GM12878 (cell line): ENCODE results near the gene PPDPF. TPM values are rescaled to one million over a fixed set of nuclear protein-coding genes. Genes with fewer than 3 reads are reported as not detected.

Source experiments
- BACH1 ChIP-seq: fragments of 450-650 bp; IDR thresholded peaks from 2 replicates; pipeline ENCODE4 v1.6.1; 2017; ENCODE audit warnings: mild to moderate bottlenecking, borderline replicate concordance
- CEBPZ ChIP-seq: fragments of 150-350 bp; IDR thresholded peaks from 2 replicates; pipeline ENCODE4 v1.6.1; 2016; ENCODE audit warnings: low read depth, low read length
- CTCF ChIP-seq, 3 experiments: IDR thresholded peaks in 2 of 3; conservative IDR thresholded peaks in 1 of 3; 2 replicates each; pipeline ENCODE4 v1.5.1; 2011; ENCODE audit warnings: low read depth in 3 of 3, low read length in 3 of 3, mild to moderate bottlenecking in 3 of 3, control low read depth in 2 of 3, moderate library complexity in 2 of 3, inconsistent platforms in 1 of 3, mixed read lengths in 1 of 3; ENCODE audit not compliant: control insufficient read depth in 2 of 3, insufficient read depth in 1 of 3; ENCODE audit errors: extremely low read depth in 1 of 3
- E2F4 ChIP-seq: IDR thresholded peaks from 2 replicates; pipeline ENCODE4 v1.6.1; 2012; ENCODE audit warnings: low read depth, low read length, improper control_type of control experiment
- EP300 ChIP-seq, 2 experiments: fragments of 150-350 bp in 1 of 2; IDR thresholded peaks; 2 replicates each; pipeline ENCODE4 v1.6.1; 2011 to 2012; ENCODE audit warnings: low read depth in 2 of 2, low read length in 2 of 2, borderline replicate concordance in 1 of 2, improper control_type of control experiment in 1 of 2, inconsistent platforms in 1 of 2; ENCODE audit not compliant: control insufficient read depth in 1 of 2
- JUNB ChIP-seq: IDR thresholded peaks from 2 replicates; pipeline ENCODE4 v1.6.1; 2016; ENCODE audit warnings: antibody characterized with exemption, mild to moderate bottlenecking
- JUND ChIP-seq: IDR thresholded peaks from 2 replicates; pipeline ENCODE4 v1.6.1; 2012; ENCODE audit warnings: low read depth, mild to moderate bottlenecking, low read length, improper control_type of control experiment, moderate library complexity
- MEF2A ChIP-seq: IDR thresholded peaks from 2 replicates; pipeline ENCODE4 v1.6.1; 2011; ENCODE audit warnings: low read depth, mild to moderate bottlenecking, low read length, moderate library complexity; ENCODE audit not compliant: insufficient read depth
- NKRF ChIP-seq: fragments of 450-650 bp; conservative IDR thresholded peaks from 2 replicates; pipeline ENCODE4 v1.6.1; 2017; ENCODE audit warnings: mild to moderate bottlenecking, moderate library complexity
- PAX8 ChIP-seq: fragments of 450-650 bp; IDR thresholded peaks from 2 replicates; pipeline ENCODE4 v1.6.1; 2017; ENCODE audit warnings: mild to moderate bottlenecking, moderate library complexity
- RAD21 ChIP-seq: IDR thresholded peaks from 2 replicates; pipeline ENCODE4 v1.6.1; 2011; ENCODE audit warnings: mild to moderate bottlenecking, low read depth, low read length, moderate library complexity; ENCODE audit not compliant: insufficient read depth
- RB1 ChIP-seq: fragments of 450-650 bp; formaldehyde crosslinking; IDR thresholded peaks from 2 replicates; pipeline ENCODE4 v1.6.1; 2017; ENCODE audit warnings: mild to moderate bottlenecking, borderline replicate concordance
- TCF12 ChIP-seq: IDR thresholded peaks from 2 replicates; pipeline ENCODE4 v1.6.1; 2011; ENCODE audit warnings: low read depth, mild to moderate bottlenecking, low read length
- TCF7 ChIP-seq: IDR thresholded peaks from 2 replicates; pipeline ENCODE4 v1.6.1; 2014; ENCODE audit warnings: antibody characterized with exemption, borderline replicate concordance
- ZNF207 ChIP-seq: fragments of 450-650 bp; IDR thresholded peaks from 2 replicates; pipeline ENCODE4 v1.6.1; 2014; ENCODE audit warnings: antibody characterized with exemption, mild to moderate bottlenecking, borderline replicate concordance
- polyA plus RNA-seq, 11 experiments: library from polyadenylated mRNA; depleted of rRNA in 4 of 11; unstranded in 6 of 11; stranded (reverse) in 5 of 11; fragments of >200 nt; fragmentation: Nextera tagmentation in 4 of 11; fragmentation: Illumina TruSeq in 1 of 11; extraction: Ambion mirVana in 4 of 11; extraction: Trizol in 1 of 11; gene quantifications; 1 replicate in 1 of 11; 2 replicates in 10 of 11; pipeline versions ENCODE4 v1.2.1 to v1.2.3, GENCODE V29; 2011 to 2016; ENCODE audit warnings: inconsistent platforms in 2 of 11, missing spikeins in 2 of 11, low read depth in 1 of 11
- total RNA-seq, 4 experiments: library from RNA; depleted of rRNA in 3 of 4; stranded (reverse); fragments of >200 nt in 3 of 4; fragmentation: Illumina TruSeq in 1 of 4; extraction: Trizol in 1 of 4; gene quantifications; 2 replicates each; pipeline versions ENCODE4 v1.2.1 to v1.2.3, GENCODE V29; 2013 to 2021
- TF ChIP-seq, protein P1 (sequence below): fragments of 450-650 bp; IDR thresholded peaks from 2 replicates; pipeline ENCODE4 v1.6.1; 2017; ENCODE audit warnings: low read depth, mild to moderate bottlenecking, moderate library complexity
- TF ChIP-seq, protein P2 (sequence below): IDR thresholded peaks from 2 replicates; pipeline ENCODE4 v1.6.1; 2012; ENCODE audit warnings: low read depth, low read length, improper control_type of control experiment

PPDPF gene
- total and polyA plus RNA-seq, 10 of the 15 experiments (the other 5 are each of a cell fraction or from before 2014, with no cell fraction given): 0.32 to 154 (median 22.8) TPM

- TF ChIP-seq MEF2A (peak; percentile 56; the same call in 1 of the 2 replicates), CTCF (IDR thresholded peaks at IDR 0.05 in 2 of 3, conservative IDR thresholded peaks at IDR 0.05 in 1 of 3; ENCODE audit: control insufficient read depth in 2 of 3, extremely low read depth in 1 of 3, insufficient read depth in 1 of 3, low read depth in 3 of 3, low read length in 3 of 3) (no peak), PAX8 (no peak), BACH1 (no peak), JUND (no peak), JUNB (no peak), TCF7 (no peak), E2F4 (no peak), RAD21 (no peak), ZNF207 (0 out of 2 replicates have a peak, but pooled peaks have one; percentile 26), NKRF (no peak), CEBPZ (no peak), EP300 (IDR thresholded peaks at IDR 0.05; ENCODE audit: borderline replicate concordance in 1 of 2, control insufficient read depth in 1 of 2, low read depth in 2 of 2, low read length in 2 of 2) (no peak), RB1 (no peak), TCF12 (no peak)
- TF ChIP-seq, protein P1, sequence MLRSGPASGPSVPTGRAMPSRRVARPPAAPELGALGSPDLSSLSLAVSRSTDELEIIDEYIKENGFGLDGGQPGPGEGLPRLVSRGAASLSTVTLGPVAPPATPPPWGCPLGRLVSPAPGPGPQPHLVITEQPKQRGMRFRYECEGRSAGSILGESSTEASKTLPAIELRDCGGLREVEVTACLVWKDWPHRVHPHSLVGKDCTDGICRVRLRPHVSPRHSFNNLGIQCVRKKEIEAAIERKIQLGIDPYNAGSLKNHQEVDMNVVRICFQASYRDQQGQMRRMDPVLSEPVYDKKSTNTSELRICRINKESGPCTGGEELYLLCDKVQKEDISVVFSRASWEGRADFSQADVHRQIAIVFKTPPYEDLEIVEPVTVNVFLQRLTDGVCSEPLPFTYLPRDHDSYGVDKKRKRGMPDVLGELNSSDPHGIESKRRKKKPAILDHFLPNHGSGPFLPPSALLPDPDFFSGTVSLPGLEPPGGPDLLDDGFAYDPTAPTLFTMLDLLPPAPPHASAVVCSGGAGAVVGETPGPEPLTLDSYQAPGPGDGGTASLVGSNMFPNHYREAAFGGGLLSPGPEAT: no peak
- TF ChIP-seq, protein P2, sequence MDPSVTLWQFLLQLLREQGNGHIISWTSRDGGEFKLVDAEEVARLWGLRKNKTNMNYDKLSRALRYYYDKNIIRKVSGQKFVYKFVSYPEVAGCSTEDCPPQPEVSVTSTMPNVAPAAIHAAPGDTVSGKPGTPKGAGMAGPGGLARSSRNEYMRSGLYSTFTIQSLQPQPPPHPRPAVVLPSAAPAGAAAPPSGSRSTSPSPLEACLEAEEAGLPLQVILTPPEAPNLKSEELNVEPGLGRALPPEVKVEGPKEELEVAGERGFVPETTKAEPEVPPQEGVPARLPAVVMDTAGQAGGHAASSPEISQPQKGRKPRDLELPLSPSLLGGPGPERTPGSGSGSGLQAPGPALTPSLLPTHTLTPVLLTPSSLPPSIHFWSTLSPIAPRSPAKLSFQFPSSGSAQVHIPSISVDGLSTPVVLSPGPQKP: no peak
Measured at GRCh38 chr20:63552481-63553249, 32.1 kb downstream of the PPDPF start (continued).
